Body of pancreas (tissue), 4 donors: Measurements from ENCODE around the gene HERPUD1. TPM values are rescaled to one million over a fixed set of nuclear protein-coding genes. Genes with fewer than 3 reads are reported as not detected.

Source experiments
- ATAC-seq: fragments of 150-250 bp; one replicate; pipeline ENCODE4 v1.9.1; 2016
- DNase-seq, 4 donors: peaks; one replicate each; pipeline ENCODE4 v3.0.0-alpha.2; 2019
- H3K27ac ChIP-seq, 4 donors: fragments of 200-600 bp; sonication (generic); 1 replicate in 3 of 4; 2 replicates in 1 of 4; pipeline versions ENCODE4 v1.5.1 to v1.6.1; 2016 to 2019; ENCODE audit warnings: mild to moderate bottlenecking in 1 of 4, mixed read lengths in 1 of 4, moderate library complexity in 1 of 4
- H3K27me3 ChIP-seq, 2 donors: fragments of 200-600 bp; sonication (generic); one replicate each; pipeline ENCODE4 v1.6.0; 2016; ENCODE audit warnings: mild to moderate bottlenecking in 1 of 2
- H3K36me3 ChIP-seq, 2 donors: fragments of 200-600 bp; sonication (generic); replicated peaks in 1 of 2; 2 replicates each; pipeline ENCODE4 v1.5.1; 2016; ENCODE audit warnings: low read depth in 2 of 2; ENCODE audit not compliant: insufficient read depth in 1 of 2
- H3K4me1 ChIP-seq: fragments of 200-600 bp; sonication (generic); one replicate; pipeline ENCODE4 v1.6.0; 2016
- H3K4me3 ChIP-seq, 2 donors: fragments of 200-600 bp; sonication (generic); 1 replicate in 1 of 2; 2 replicates in 1 of 2; pipeline ENCODE4 v1.5.1; 2016 to 2019
- H3K9me3 ChIP-seq, 3 donors: fragments of 200-600 bp; sonication (generic); 1 replicate in 2 of 3; 2 replicates in 1 of 3; pipeline ENCODE4 v1.5.1; 2016
- POLR2A ChIP-seq, 3 donors: fragments of 450-650 bp; IDR thresholded peaks; one replicate each; pipeline ENCODE4 v1.6.1; 2016; ENCODE audit warnings: antibody characterized with exemption in 3 of 3, mild to moderate bottlenecking in 2 of 3
- WGBS, 2 donors: methylation state at CpG; one replicate each; pipeline ENCODE4 v1.1.5; 2017; 5-methylcytosine and 5-hydroxymethylcytosine counted together
- intact Hi-C: fragments of 100-400 bp; cut with DNase I; formaldehyde crosslinking; loops from one replicate; pipeline ENCODE4 v1.15.1; 2023
- total RNA-seq, 2 donors: library from RNA; depleted of rRNA; stranded (reverse); fragments of >200 nt; gene quantifications; one replicate each; pipeline ENCODE4 v1.1.0, GENCODE V29; 2016
- TF ChIP-seq, protein P1 (sequence below), 7 experiments: fragments of 450-650 bp in 4 of 7; fragments of 200-600 bp in 3 of 7; sonication (generic) in 3 of 7; IDR thresholded peaks; one replicate each; pipeline ENCODE4 v1.5.1; 2016 to 2019; ENCODE audit warnings: antibody characterized with exemption in 7 of 7

HERPUD1 gene
- total RNA-seq, 2 donors from 2014 or later = 211 to 293 TPM

DNA sequence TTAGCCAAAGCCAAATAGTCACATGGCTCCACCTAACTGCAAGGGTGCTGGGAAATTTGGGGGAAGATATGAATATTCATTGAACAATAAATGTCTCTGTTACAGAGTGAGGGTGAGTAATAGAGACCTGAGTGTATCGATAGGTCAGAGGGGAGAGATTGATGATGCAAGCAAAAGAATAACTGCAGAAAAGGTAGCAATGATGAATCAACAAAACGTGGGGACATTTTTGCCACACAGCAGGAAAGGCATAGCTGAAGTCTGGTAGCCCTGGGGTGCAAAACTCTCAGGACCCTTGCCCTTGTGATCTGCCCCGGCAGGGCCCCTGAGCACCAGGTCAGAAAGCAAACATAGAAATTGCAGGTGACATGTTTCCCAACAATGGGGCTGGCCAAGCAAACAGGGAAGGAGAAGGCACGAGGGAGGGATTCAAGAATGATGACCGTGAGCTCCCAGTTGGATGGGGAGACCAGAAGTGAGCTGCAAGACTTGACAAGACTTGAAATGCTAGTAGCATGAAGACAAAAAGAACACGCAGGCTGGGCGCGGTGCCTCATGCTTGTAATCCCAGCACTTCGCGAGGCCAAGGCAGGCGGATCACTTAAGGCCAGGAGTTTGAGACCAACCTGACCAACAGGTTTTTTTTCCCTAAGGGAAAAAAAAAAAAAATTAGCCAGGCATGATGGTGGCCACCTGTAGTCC, 12.7 kb upstream of the HERPUD1 start:
- DNase-seq (peak; percentile 75 to 84 (median 82)), ATAC-seq (peak; percentile 52)
- Histone ChIP-seq H3K36me3 (no peaks in the 10 kb centered on the region), H3K4me1 (peaks cover 87% of the 10 kb centered on the region), H3K27ac (peak overlapping the region; percentile 78 to 88 (median 83)), H3K4me3 (no peak overlapping the region), H3K9me3 (no peaks in the 10 kb centered on the region), H3K27me3 (no peaks in the 10 kb centered on the region)
- peak in 2 of 3 donors; percentile 10 to 21 for TF ChIP-seq POLR2A (IDR thresholded peaks at IDR 0.05)
- TF ChIP-seq, protein P1, sequence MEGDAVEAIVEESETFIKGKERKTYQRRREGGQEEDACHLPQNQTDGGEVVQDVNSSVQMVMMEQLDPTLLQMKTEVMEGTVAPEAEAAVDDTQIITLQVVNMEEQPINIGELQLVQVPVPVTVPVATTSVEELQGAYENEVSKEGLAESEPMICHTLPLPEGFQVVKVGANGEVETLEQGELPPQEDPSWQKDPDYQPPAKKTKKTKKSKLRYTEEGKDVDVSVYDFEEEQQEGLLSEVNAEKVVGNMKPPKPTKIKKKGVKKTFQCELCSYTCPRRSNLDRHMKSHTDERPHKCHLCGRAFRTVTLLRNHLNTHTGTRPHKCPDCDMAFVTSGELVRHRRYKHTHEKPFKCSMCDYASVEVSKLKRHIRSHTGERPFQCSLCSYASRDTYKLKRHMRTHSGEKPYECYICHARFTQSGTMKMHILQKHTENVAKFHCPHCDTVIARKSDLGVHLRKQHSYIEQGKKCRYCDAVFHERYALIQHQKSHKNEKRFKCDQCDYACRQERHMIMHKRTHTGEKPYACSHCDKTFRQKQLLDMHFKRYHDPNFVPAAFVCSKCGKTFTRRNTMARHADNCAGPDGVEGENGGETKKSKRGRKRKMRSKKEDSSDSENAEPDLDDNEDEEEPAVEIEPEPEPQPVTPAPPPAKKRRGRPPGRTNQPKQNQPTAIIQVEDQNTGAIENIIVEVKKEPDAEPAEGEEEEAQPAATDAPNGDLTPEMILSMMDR (IDR thresholded peaks at IDR 0.05) = no peak
- 28 to 49% methylated on average over 11 of the region's 11 CpGs for WGBS, 2 donors
- intact Hi-C loops = no loop called here

DNA sequence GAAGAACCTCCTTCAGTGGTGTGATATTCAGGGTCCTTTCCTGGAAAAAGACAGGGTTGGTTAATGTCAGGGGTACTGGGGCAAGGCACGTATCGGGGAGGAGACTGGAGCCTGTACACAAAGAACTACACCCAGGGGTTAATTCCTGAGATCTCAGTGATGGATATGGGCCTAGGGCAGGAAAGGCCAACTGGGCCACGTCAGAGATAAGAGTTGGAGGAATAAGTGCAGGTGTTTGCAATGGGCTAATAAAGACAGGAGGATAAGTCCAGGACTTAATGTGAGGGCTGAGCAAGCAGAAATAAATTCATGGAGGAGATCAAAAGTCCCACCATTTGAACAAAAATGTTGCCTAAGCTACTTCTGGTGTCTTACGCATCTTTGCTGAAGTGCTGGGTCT, 10.4 kb upstream of the HERPUD1 start:
- DNase-seq (peak; percentile 58 to 76 (median 65)), ATAC-seq (peak; percentile 48)
- H3K4me3 ChIP-seq = no peak overlapping the region
- peaks cover 69% of the 10 kb centered on the region for H3K4me1 ChIP-seq
- TF ChIP-seq, protein P1 (IDR thresholded peaks at IDR 0.05) = no peak
- peak in 2 of 3 donors; percentile 19 to 32 for TF ChIP-seq POLR2A (IDR thresholded peaks at IDR 0.05)
- peak overlapping the region; percentile 70 to 88 (median 80) for H3K27ac ChIP-seq
- no peaks in the 10 kb centered on the region for H3K9me3 ChIP-seq
- intact Hi-C loops = no loop called here
- H3K27me3 ChIP-seq = no peaks in the 10 kb centered on the region
- H3K36me3 ChIP-seq = no peaks in the 10 kb centered on the region
- WGBS, 2 donors = 33 to 34% methylated on average over 4 of the region's 4 CpGs

DNA sequence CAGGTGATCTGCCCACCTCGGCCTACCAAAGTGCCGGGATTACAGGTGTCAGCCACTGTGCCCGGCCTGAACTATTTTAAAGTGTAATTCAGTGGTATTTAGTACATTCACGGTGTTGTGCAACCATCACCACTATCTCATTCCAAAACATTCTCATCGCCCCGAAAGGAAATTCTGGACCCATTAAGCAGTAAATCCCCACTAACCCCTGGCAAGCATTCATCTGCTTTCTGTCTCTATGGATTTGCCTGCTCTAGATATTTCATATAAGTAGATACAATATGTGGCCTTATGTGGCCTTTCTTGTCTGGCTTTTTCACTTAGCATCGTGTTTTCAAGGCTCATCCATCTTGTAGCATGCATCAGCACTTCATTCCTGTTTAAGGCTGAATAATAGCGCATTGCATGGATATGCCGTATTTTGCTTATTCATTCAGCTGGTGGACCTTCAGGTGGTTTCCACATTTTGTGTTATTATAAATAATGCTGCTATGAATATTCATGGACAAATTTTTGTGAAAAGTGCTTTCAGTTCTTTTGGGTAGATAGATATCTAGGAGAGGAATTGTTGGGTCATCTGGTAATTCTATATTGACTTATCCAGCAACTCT, 8.4 kb upstream of the HERPUD1 start:
- Histone ChIP-seq H3K9me3 (no peaks in the 10 kb centered on the region), H3K4me3 (no peak overlapping the region), H3K27me3 (no peaks in the 10 kb centered on the region), H3K36me3 (no peaks in the 10 kb centered on the region), H3K27ac (peak overlapping the region in 3 of 4 donors; percentile 6 to 82 (median 78)), H3K4me1 (peaks cover 55% of the 10 kb centered on the region)
- intact Hi-C loops = no loop called here
- WGBS, 2 donors = 70 to 84% methylated on average over 9 of the region's 9 CpGs
- TF ChIP-seq POLR2A (IDR thresholded peaks at IDR 0.05) = no peak
- TF ChIP-seq, protein P1 (IDR thresholded peaks at IDR 0.05) = no peak
- ATAC-seq = no peak
- no peak for DNase-seq

DNA sequence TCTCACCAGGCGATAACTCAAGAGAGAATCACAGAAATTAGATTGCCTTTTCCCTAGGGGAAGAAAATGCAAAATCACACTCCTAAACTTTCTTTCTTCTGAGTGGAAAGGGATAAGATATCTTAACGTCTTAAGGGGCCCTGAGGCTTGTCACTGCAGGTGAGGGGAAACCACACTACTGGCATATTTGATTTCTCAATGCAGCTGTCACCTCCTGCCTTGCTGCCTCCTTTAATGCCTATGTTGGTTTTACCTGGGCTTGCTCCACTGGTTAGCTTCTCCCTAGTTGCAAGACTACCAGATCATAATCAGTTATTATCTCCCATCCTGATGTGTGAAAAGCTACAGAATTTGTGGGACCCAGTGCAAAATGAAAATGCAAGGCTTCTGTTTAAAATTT, 4.5 kb upstream of the HERPUD1 start:
- 57 to 77% methylated on average over 2 of the region's 2 CpGs for WGBS, 2 donors
- ATAC-seq (no peak), DNase-seq (no peak)
- no peaks in the 10 kb centered on the region for H3K36me3 ChIP-seq
- H3K9me3 ChIP-seq = no peaks in the 10 kb centered on the region
- H3K27me3 ChIP-seq = no peaks in the 10 kb centered on the region
- H3K4me1 ChIP-seq = peaks cover 40% of the 10 kb centered on the region
- no peak overlapping the region for H3K4me3 ChIP-seq
- TF ChIP-seq, protein P1 (IDR thresholded peaks at IDR 0.05) = no peak
- TF ChIP-seq POLR2A (IDR thresholded peaks at IDR 0.05) = no peak
- intact Hi-C loops = no loop called here
- no peak overlapping the region for H3K27ac ChIP-seq
